ENCODE data around the gene USP2.

Gene USP2

GRCh38 chr11:119368121-119369034 lies 13.1 kb downstream of the USP2 start:
- TF ChIP-seq, protein P1, sequence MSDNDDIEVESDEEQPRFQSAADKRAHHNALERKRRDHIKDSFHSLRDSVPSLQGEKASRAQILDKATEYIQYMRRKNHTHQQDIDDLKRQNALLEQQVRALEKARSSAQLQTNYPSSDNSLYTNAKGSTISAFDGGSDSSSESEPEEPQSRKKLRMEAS (IDR thresholded peaks at IDR 0.05; ENCODE audit: low read depth, low read length), result no peak
- TF ChIP-seq CTCF (IDR thresholded peaks at IDR 0.05; ENCODE audit: low read depth, low read length) (no peak), MYC (IDR thresholded peaks at IDR 0.05; ENCODE audit: low read depth, low read length) (no peak), POLR2A (IDR thresholded peaks at IDR 0.05; ENCODE audit: extremely low read depth, insufficient read length) (no peak)
- peak; percentile 68 for DNase-seq (ENCODE audit: low read depth)
- no peak overlapping the region for H3K4me3 ChIP-seq (ENCODE audit: low read depth, low read length)

DNA sequence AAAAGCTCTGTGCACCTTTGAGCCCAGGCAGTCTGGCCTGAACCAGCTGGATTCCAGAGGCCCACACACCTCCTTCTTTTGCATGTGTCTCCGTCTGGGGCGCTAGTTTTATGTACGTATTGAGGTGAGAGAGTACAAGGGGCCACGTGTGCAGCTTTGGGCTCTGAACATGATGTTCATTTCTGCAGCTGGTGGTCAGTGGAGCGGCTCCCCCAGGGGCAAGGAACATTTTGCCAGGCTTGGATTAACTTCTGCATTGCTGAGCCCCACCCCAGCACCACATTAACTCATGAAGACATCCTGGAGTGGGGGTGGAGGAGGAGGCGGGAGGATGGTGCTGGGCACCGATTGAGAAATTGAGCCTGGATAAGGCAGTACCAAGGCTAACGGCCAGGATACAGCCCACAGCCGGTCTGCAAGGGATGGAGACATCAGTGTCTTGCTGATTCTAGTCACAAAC lies 13.8 kb downstream of the USP2 start:
- TF ChIP-seq, protein P1 (IDR thresholded peaks at IDR 0.05; ENCODE audit: low read depth, low read length), result peak; percentile 84
- TF ChIP-seq MYC (IDR thresholded peaks at IDR 0.05; ENCODE audit: low read depth, low read length) (peak; percentile 21; the same call in 1 of the 2 replicates), CTCF (IDR thresholded peaks at IDR 0.05; ENCODE audit: low read depth, low read length) (no peak), POLR2A (IDR thresholded peaks at IDR 0.05; ENCODE audit: extremely low read depth, insufficient read length) (no peak)
- peak; percentile 95 for DNase-seq (ENCODE audit: low read depth)
- H3K4me3 ChIP-seq (ENCODE audit: low read depth, low read length), result no peak overlapping the region

- no peak for TF ChIP-seq MYC (IDR thresholded peaks at IDR 0.05; ENCODE audit: low read depth, low read length)
- no peak for DNase-seq (ENCODE audit: low read depth)
Observed at GRCh38 chr11:119366690-119367620, 14.5 kb downstream of the USP2 start.

DNA sequence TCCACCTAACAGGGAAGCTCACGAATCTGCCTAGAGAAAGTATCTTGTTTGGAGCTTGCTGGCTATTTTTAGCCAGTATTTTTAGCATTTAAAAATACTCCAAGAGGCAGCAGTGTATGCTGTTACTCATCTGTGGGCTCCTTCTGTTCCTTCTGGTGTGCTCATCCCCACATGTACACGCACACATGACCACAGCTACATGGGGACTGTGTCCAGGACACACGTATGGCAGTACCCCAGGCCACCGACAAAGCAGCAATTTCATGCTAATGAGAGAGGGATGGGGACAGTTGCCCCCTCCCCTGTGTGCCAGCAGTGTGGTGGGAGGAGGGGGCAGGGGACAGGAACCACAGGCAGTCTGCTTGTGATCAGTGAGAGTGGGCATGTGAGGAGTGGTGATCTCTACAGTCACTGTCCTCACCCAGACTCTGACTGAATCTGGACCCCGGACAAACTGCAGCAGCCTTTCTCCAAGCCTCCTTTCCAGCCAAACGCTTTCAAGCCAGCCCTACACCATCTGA lies 16.4 kb downstream of the USP2 start:
- TF ChIP-seq, protein P1 (IDR thresholded peaks at IDR 0.05; ENCODE audit: low read depth, low read length), result no peak
- TF ChIP-seq CTCF (IDR thresholded peaks at IDR 0.05; ENCODE audit: low read depth, low read length) (no peak), MYC (IDR thresholded peaks at IDR 0.05; ENCODE audit: low read depth, low read length) (no peak), POLR2A (IDR thresholded peaks at IDR 0.05; ENCODE audit: extremely low read depth, insufficient read length) (no peak)
- H3K4me3 ChIP-seq (ENCODE audit: low read depth, low read length), result no peak overlapping the region
- DNase-seq (ENCODE audit: low read depth), result no peak

More at GRCh38 chr11:119366690-119367620, 14.5 kb downstream of the USP2 start:
- no peak overlapping the region for H3K4me3 ChIP-seq (ENCODE audit: low read depth, low read length)

DNA sequence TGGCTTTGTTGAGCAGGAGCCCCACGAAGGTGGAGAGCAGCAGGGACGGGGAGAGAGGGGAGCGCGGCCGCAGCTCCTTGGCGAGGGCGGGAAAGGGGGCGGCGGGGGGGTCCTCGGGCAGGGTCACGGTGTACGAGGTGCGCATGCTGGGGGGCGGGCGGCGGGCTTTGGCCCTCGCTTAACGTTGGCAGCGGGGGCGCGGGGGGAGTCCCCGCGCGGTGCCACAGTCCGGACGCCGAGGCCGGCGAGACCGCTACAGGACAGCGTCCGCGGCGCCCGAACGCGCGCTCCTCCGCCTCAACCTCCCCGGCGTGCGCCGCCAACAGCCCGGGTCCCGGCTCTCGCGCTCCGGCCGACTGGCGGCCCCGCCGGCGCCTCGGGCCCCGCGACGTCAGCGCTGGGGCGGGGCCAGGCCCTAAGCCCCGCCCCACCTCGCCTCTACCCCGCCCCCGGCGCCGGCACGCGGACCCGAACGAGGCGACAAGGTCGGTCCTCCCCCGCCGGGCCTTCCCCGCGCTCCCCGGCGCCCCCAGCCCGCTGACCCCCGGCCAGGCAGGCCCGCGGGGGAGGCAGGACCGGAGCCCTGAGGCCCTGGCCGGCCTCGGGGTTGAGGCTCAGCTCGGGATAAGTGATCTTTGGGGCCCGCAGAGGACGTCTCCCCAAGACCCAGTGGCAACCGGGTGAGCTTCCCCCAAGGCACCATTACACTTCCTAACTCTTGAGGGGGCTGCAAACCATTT lies 17.5 kb downstream of the USP2 start:
- TF ChIP-seq, protein P1 (IDR thresholded peaks at IDR 0.05; ENCODE audit: low read depth, low read length), result no peak
- TF ChIP-seq CTCF (IDR thresholded peaks at IDR 0.05; ENCODE audit: low read depth, low read length) (no peak), POLR2A (IDR thresholded peaks at IDR 0.05; ENCODE audit: extremely low read depth, insufficient read length) (no peak), MYC (IDR thresholded peaks at IDR 0.05; ENCODE audit: low read depth, low read length) (no peak)
- H3K4me3 ChIP-seq (ENCODE audit: low read depth, low read length), result no peak overlapping the region
- no peak for DNase-seq (ENCODE audit: low read depth)

Measured in NB4 (cell line).